Testis (tissue), 3 donors: ENCODE data around the gene SLC35C1. TPM values are rescaled to one million over a fixed set of nuclear protein-coding genes. Genes with fewer than 3 reads are reported as not detected.

Source experiments
- DNase-seq: peaks from one replicate; pipeline ENCODE4 v3.0.0-alpha.2; 2019
- H3K27ac ChIP-seq, 2 donors: fragments of 200-600 bp; sonication (generic); one replicate each; pipeline ENCODE4 v1.5.1; 2019
- H3K27me3 ChIP-seq: fragments of 200-600 bp; sonication (generic); one replicate; pipeline ENCODE4 v1.5.1; 2019
- H3K36me3 ChIP-seq: fragments of 200-600 bp; sonication (generic); one replicate; pipeline ENCODE4 v1.5.1; 2017; ENCODE audit warnings: low read depth; ENCODE audit errors: missing control alignments
- H3K4me1 ChIP-seq: fragments of 200-600 bp; sonication (generic); one replicate; pipeline ENCODE4 v1.5.1; 2019
- H3K4me3 ChIP-seq, 2 donors: fragments of 200-600 bp; sonication (generic); one replicate each; pipeline ENCODE4 v1.5.1; 2017 to 2019
- H3K9me3 ChIP-seq: fragments of 200-600 bp; sonication (generic); one replicate; pipeline ENCODE4 v1.5.1; 2017
- POLR2A ChIP-seq: fragments of 450-650 bp; IDR thresholded peaks from one replicate; pipeline ENCODE4 v1.6.1; 2017; ENCODE audit warnings: antibody characterized with exemption, mild to moderate bottlenecking, moderate library complexity
- WGBS, 2 donors: methylation state at CpG; one replicate each; pipeline ENCODE4 v1.1.5; 2018; 5-methylcytosine and 5-hydroxymethylcytosine counted together
- intact Hi-C: fragments of 100-400 bp; cut with DNase I; formaldehyde crosslinking; loops from one replicate; pipeline ENCODE4 v1.15.1; 2023; ENCODE audit warnings: low total_unique reads
- polyA plus RNA-seq: library from polyadenylated mRNA; stranded (reverse); fragments of 350-450 nt; fragmentation: Illumina TruSeq; extraction: RNeasy Lipid Tissue Mini Kit (QIAGEN cat#74804); gene quantifications from one replicate; pipeline ENCODE4 v1.2.3, GENCODE V29; 2014; ENCODE audit warnings: low read depth, low replicate concordance; ENCODE audit not compliant: insufficient read depth
- total RNA-seq, 2 donors: library from RNA; depleted of rRNA; stranded (reverse); fragments of >200 nt; gene quantifications; one replicate each; pipeline ENCODE4 v1.2.3, GENCODE V29; 2016
- TF ChIP-seq, protein P1 (sequence below), 3 experiments: fragments of 450-650 bp in 2 of 3; fragments of 200-600 bp in 1 of 3; sonication (generic) in 1 of 3; IDR thresholded peaks; one replicate each; pipeline ENCODE4 v1.5.1; 2016 to 2019; ENCODE audit warnings: antibody characterized with exemption in 3 of 3, mild to moderate bottlenecking in 2 of 3, moderate library complexity in 1 of 3

The SLC35C1 gene
- total and polyA plus RNA-seq, 3 donors from 2014 or later: 10.4 to 15.7 (median 12.9) TPM

DNA sequence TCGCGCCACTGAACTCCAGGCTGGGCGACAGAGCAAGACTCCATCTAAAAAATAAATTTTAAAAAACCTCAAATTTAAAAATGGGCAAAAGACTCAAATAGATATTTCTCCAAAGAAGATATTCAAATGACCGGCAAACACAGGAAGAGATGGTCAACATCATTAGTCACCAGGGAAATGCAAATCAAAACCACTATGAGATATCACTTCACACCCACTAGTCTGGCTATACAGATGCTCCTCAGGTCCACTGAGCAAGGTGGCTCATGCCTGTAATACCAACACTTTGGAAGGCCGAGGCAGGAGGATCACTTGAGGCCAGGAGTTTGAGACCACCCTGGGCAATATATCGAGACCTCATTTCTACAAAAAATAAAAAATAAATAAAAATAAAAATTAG is 43.3 kb upstream of the SLC35C1 start:
- Histone ChIP-seq H3K4me1 (peaks cover 14% of the 10 kb centered on the region), H3K36me3 (no peaks in the 10 kb centered on the region), H3K4me3 (no peak overlapping the region), H3K27me3 (no peaks in the 10 kb centered on the region), H3K27ac (no peak overlapping the region), H3K9me3 (no peaks in the 10 kb centered on the region)
- TF ChIP-seq, protein P1, sequence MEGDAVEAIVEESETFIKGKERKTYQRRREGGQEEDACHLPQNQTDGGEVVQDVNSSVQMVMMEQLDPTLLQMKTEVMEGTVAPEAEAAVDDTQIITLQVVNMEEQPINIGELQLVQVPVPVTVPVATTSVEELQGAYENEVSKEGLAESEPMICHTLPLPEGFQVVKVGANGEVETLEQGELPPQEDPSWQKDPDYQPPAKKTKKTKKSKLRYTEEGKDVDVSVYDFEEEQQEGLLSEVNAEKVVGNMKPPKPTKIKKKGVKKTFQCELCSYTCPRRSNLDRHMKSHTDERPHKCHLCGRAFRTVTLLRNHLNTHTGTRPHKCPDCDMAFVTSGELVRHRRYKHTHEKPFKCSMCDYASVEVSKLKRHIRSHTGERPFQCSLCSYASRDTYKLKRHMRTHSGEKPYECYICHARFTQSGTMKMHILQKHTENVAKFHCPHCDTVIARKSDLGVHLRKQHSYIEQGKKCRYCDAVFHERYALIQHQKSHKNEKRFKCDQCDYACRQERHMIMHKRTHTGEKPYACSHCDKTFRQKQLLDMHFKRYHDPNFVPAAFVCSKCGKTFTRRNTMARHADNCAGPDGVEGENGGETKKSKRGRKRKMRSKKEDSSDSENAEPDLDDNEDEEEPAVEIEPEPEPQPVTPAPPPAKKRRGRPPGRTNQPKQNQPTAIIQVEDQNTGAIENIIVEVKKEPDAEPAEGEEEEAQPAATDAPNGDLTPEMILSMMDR (IDR thresholded peaks at IDR 0.05): no peak
- no peak for TF ChIP-seq POLR2A
- 94 to 95% methylated on average over 6 of the region's 6 CpGs for WGBS, 2 donors
- intact Hi-C loops: loop anchor here (10.0 kb wide), 1 partner anchor 97 kb away; the partner anchor contains the start of gene CHST1
- no peak for DNase-seq

DNA sequence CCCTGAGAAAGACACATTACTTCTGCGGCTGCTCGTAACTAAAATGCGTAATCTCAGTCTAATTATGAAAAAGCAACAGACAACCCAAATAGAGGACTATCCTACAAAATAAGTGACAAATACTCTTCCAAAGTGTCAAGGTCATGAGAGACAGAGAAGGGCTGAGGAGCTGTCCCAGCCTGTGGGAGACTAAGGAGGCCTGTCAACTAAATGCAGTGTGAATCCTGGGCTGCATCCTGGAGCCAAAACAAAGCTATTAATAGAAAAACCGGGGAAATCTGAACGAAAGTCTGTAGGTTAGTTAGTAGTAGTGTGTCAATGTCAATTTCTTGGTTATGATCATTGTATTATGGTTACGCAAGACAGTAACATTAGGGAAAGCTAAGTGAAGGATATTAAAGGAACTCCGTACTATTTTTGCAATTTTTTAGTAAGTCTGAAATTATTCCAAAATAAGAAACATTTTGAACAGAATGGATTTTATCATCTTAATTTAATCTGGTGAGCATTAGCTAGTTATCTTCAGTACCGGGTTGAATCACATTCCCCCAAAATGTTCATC is 39.8 kb upstream of the SLC35C1 start:
- 57 to 71% methylated on average over 8 of the region's 8 CpGs for WGBS, 2 donors
- H3K27ac ChIP-seq: no peak overlapping the region
- H3K9me3 ChIP-seq: no peaks in the 10 kb centered on the region
- no peaks in the 10 kb centered on the region for H3K36me3 ChIP-seq
- no peak overlapping the region for H3K4me3 ChIP-seq
- TF ChIP-seq POLR2A: no peak
- TF ChIP-seq, protein P1 (IDR thresholded peaks at IDR 0.05): no peak
- no peaks in the 10 kb centered on the region for H3K27me3 ChIP-seq
- intact Hi-C loops: loop anchor here (10.0 kb wide), 1 partner anchor 100 kb away; the partner anchor contains the start of gene CHST1
- DNase-seq: no peak
- H3K4me1 ChIP-seq: peaks cover 14% of the 10 kb centered on the region

DNA sequence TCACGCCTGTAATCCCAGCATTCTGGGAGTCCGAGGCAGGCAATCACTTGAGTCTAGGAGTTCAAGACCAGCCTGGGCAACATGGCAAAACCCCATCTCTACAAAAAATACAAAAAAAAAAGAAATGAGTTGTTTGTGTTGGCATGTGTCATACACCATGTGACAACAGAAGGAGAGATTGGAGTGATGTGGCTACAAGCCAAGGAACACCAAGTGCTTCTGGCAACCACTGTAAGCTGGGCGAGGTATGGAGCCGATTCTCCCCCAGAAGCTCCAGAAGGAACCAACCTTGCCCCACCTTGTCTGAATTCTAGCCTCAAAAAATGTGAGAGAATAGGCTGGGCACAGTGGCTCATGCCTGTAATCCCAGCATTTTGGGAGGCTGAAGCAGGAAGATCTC is 39.1 kb upstream of the SLC35C1 start:
- intact Hi-C loops: loop anchor here (10.0 kb wide), 1 partner anchor 101 kb away; the partner anchor contains the start of gene CHST1
- no peak overlapping the region for H3K4me3 ChIP-seq
- WGBS, 2 donors: 59 to 69% methylated on average over 4 of the region's 4 CpGs

DNA sequence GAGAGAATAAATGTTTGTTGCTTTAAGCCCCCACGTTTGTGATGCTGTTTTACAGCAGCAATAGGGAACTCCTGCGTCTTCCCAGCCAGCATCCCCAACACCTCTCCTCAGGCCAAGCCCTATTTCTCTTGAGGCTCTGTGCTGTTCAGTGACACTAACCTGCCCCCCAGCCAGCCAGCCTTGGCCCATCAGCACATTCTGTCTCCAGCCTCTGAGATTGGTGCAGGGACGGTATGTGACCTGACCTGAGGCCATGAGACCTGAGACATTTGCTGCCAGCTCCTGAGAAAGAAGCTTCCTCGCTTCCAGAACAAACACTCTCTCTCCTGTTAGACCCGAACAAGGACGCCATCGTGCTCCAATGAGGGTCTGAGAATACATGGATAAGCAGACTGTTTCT is 38.5 kb upstream of the SLC35C1 start:
- Histone ChIP-seq H3K27me3 (no peaks in the 10 kb centered on the region), H3K27ac (no peak overlapping the region), H3K4me3 (no peak overlapping the region), H3K9me3 (no peaks in the 10 kb centered on the region), H3K4me1 (peaks cover 14% of the 10 kb centered on the region), H3K36me3 (no peaks in the 10 kb centered on the region)
- WGBS, 2 donors: 60 to 63% methylated on average over 7 of the region's 7 CpGs
- TF ChIP-seq, protein P1 (IDR thresholded peaks at IDR 0.05): no peak
- TF ChIP-seq POLR2A: no peak
- no peak for DNase-seq
- intact Hi-C loops: loop anchor here (10.0 kb wide), 1 partner anchor 102 kb away; the partner anchor contains the start of gene CHST1

More for the DNA sequence above, 39.1 kb upstream of the SLC35C1 start:
- Histone ChIP-seq H3K36me3 (no peaks in the 10 kb centered on the region), H3K9me3 (no peaks in the 10 kb centered on the region), H3K4me1 (peaks cover 14% of the 10 kb centered on the region), H3K27me3 (no peaks in the 10 kb centered on the region), H3K27ac (no peak overlapping the region)
- no peak for DNase-seq
- no peak for TF ChIP-seq POLR2A
- TF ChIP-seq, protein P1 (IDR thresholded peaks at IDR 0.05): no peak

DNA sequence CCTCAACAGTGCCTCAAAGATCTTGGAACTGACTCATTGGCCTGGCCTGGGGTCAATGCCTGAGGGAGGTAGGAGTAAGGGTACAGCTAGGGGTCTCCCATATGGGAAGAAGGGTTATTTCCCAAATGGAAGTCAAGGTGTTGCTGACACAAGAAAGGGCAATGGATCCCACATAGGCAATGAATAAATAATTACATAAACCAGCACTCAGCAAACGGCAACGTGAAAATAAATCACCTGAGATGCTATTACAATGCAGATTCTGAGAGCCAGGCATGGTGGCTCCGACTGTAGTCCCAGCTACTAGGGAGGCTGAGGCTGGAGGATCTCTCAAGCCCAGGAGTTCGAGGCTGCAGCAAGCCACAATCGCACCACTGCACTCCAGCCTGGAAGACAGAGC is 36.5 kb upstream of the SLC35C1 start:
- no peak overlapping the region for H3K27ac ChIP-seq
- WGBS, 2 donors: 94 to 97% methylated on average over 5 of the region's 5 CpGs
- no peak overlapping the region for H3K4me3 ChIP-seq
- H3K27me3 ChIP-seq: no peaks in the 10 kb centered on the region
- TF ChIP-seq, protein P1 (IDR thresholded peaks at IDR 0.05): no peak
- TF ChIP-seq POLR2A: no peak
- DNase-seq: no peak
- H3K4me1 ChIP-seq: peaks cover 14% of the 10 kb centered on the region
- H3K36me3 ChIP-seq: no peaks in the 10 kb centered on the region
- intact Hi-C loops: loop anchor here (10.0 kb wide), 1 partner anchor 104 kb away; the partner anchor contains the start of gene CHST1
- H3K9me3 ChIP-seq: no peaks in the 10 kb centered on the region
